ENCODE measurements around the gene FOXF1. TPM values are rescaled to one million over a fixed set of nuclear protein-coding genes. Genes with fewer than 3 reads are reported as not detected.

FOXF1 gene
- total RNA-seq, 6 donors from 2014 or later = 6.3 to 73.6 (median 24.5) TPM

GRCh38 chr16:86532526-86532815 lies 22.1 kb downstream of the FOXF1 start:
- 95% methylated on average over 5 of the region's 7 CpGs; no CpG with 5 or more reads in 1 of the 2 donors for WGBS, 2 donors
- Histone ChIP-seq H3K4me1 (no peaks in the 10 kb centered on the region), H3K27me3 (no peaks in the 10 kb centered on the region), H3K9me3 (no peaks in the 10 kb centered on the region), H3K27ac (no peak overlapping the region), H3K36me3 (peaks cover 0 to 56% (median 19%) of the 10 kb centered on the region in 4 donors), H3K4me3 (no peak overlapping the region)
- TF ChIP-seq POLR2A (IDR thresholded peaks at IDR 0.05) (no peak), EP300 (IDR thresholded peaks at IDR 0.05) (no peak), POLR2AphosphoS5 (IDR thresholded peaks at IDR 0.05) (no peak)
- TF ChIP-seq, protein P1, sequence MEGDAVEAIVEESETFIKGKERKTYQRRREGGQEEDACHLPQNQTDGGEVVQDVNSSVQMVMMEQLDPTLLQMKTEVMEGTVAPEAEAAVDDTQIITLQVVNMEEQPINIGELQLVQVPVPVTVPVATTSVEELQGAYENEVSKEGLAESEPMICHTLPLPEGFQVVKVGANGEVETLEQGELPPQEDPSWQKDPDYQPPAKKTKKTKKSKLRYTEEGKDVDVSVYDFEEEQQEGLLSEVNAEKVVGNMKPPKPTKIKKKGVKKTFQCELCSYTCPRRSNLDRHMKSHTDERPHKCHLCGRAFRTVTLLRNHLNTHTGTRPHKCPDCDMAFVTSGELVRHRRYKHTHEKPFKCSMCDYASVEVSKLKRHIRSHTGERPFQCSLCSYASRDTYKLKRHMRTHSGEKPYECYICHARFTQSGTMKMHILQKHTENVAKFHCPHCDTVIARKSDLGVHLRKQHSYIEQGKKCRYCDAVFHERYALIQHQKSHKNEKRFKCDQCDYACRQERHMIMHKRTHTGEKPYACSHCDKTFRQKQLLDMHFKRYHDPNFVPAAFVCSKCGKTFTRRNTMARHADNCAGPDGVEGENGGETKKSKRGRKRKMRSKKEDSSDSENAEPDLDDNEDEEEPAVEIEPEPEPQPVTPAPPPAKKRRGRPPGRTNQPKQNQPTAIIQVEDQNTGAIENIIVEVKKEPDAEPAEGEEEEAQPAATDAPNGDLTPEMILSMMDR (IDR thresholded peaks at IDR 0.05) = no peak
- no peak for DNase-seq
- no peak for ATAC-seq (ENCODE audit: low FRiP score in 2 of 2)

DNA sequence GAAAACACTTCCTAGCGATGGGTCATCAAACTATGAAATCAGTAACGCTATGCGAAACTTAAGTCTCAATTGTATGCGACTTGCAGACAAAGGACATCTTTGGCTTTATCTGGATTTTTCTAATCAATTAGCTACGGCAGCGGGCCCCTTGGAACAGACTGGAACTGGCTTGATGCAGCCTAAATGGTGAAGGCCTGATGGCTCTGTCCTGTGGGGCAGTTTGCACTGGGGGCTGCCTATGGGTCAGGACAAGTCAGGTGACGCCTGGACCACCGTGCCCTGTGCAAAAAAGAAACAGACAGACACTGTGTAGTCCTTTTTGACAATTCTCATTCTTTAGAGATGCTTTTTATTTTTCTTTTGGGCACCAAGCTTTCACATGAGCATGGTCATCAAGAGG lies 22.7 kb downstream of the FOXF1 start:
- no peaks in the 10 kb centered on the region for H3K27me3 ChIP-seq
- peaks cover 0 to 62% (median 25%) of the 10 kb centered on the region in 4 donors for H3K36me3 ChIP-seq
- no peaks in the 10 kb centered on the region for H3K4me1 ChIP-seq
- WGBS, 2 donors = 96 to 97% methylated on average over 8 of the region's 8 CpGs
- ATAC-seq (ENCODE audit: low FRiP score in 2 of 2) = no peak
- DNase-seq = no peak
- H3K4me3 ChIP-seq = no peak overlapping the region
- H3K27ac ChIP-seq = no peak overlapping the region
- TF ChIP-seq POLR2A (IDR thresholded peaks at IDR 0.05) (no peak), POLR2AphosphoS5 (IDR thresholded peaks at IDR 0.05) (no peak), EP300 (IDR thresholded peaks at IDR 0.05) (no peak)
- TF ChIP-seq, protein P1 (IDR thresholded peaks at IDR 0.05) = no peak
- H3K9me3 ChIP-seq = no peaks in the 10 kb centered on the region

DNA sequence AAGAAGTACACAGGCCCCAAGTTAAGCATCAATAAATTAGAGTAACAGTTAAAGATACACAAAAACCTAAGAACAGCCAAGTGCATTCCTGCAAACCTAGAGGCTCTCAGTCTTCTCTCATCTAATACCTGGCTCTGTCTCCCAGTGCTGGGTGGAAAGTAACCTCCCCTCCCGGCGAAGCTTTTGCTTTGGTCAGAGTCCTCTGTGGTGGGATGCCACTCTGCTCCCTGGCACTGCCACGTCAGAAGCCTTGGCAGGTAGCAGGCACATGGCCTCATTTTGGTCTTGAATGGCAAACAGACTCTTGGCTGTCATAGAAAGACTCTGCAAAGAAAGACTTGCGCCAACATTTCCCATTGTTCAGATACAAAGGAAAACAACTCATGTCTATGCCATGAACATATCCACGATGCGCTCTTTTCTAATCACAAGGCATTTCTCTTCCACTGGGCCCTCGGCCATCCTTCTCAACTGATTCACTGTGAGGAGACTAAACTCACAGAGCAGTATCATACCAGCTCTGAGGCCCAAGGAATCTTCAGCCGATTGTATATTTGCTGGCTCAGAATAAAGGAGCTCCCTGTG lies 23.5 kb downstream of the FOXF1 start:
- no peaks in the 10 kb centered on the region for H3K4me1 ChIP-seq
- TF ChIP-seq EP300 (IDR thresholded peaks at IDR 0.05) (no peak), POLR2A (IDR thresholded peaks at IDR 0.05) (no peak), POLR2AphosphoS5 (IDR thresholded peaks at IDR 0.05) (no peak)
- TF ChIP-seq, protein P1 (IDR thresholded peaks at IDR 0.05) = no peak
- H3K27me3 ChIP-seq = no peaks in the 10 kb centered on the region
- ATAC-seq (ENCODE audit: low FRiP score in 2 of 2) = no peak
- H3K4me3 ChIP-seq = no peak overlapping the region
- peaks cover 0 to 70% (median 30%) of the 10 kb centered on the region in 4 donors for H3K36me3 ChIP-seq
- no peaks in the 10 kb centered on the region for H3K9me3 ChIP-seq
- DNase-seq = no peak
- no peak overlapping the region for H3K27ac ChIP-seq
- WGBS, 2 donors = 92 to 95% methylated on average over 8 of the region's 8 CpGs

GRCh38 chr16:86534779-86535615 lies 24.7 kb downstream of the FOXF1 start:
- no peak for ATAC-seq (ENCODE audit: low FRiP score in 2 of 2)
- TF ChIP-seq, protein P1 (IDR thresholded peaks at IDR 0.05) = no peak
- no peak for TF ChIP-seq POLR2AphosphoS5 (IDR thresholded peaks at IDR 0.05)
- no peak for TF ChIP-seq EP300 (IDR thresholded peaks at IDR 0.05)
- TF ChIP-seq POLR2A (IDR thresholded peaks at IDR 0.05) = no peak
- 86 to 91% methylated on average over 16 to 18 of the region's 18 CpGs for WGBS, 2 donors
- DNase-seq = no peak
- Histone ChIP-seq H3K27ac (no peak overlapping the region), H3K4me1 (no peaks in the 10 kb centered on the region), H3K27me3 (no peaks in the 10 kb centered on the region), H3K4me3 (no peak overlapping the region), H3K36me3 (peaks cover 0 to 78% (median 41%) of the 10 kb centered on the region in 4 donors), H3K9me3 (no peaks in the 10 kb centered on the region)

Data from upper lobe of left lung (tissue), 6 donors.